CD14-positive monocyte (primary cell): ENCODE results near the gene TRDN. TPM values are rescaled to one million over a fixed set of nuclear protein-coding genes. Genes with fewer than 3 reads are reported as not detected.

Experiments used
- DNase-seq, 3 donors: peaks; one replicate each; pipeline ENCODE4 v3.0.0-alpha.2; 2011 to 2022
- H2AFZ ChIP-seq: 2 replicates; pipeline ENCODE4 v1.6.0; 2012; ENCODE audit warnings: mild to moderate bottlenecking, low read depth, low read length, inconsistent platforms; ENCODE audit not compliant: insufficient read depth, poor library complexity, severe bottlenecking
- H3K27ac ChIP-seq, 2 donors: 1 replicate in 1 of 2; 2 replicates in 1 of 2; pipeline ENCODE4 v1.5.1; 2012 to 2013; ENCODE audit warnings: low read length in 2 of 2, control low read depth in 1 of 2, inconsistent platforms in 1 of 2, low read depth in 1 of 2, mild to moderate bottlenecking in 1 of 2
- H3K27me3 ChIP-seq, 2 donors: one replicate each; pipeline versions ENCODE4 v1.6.0 to v1.6.1; 2011 to 2013; ENCODE audit warnings: low read length in 2 of 2; ENCODE audit not compliant: control insufficient read depth in 2 of 2, insufficient read depth in 2 of 2
- H3K36me3 ChIP-seq, 2 donors: replicated peaks in 1 of 2; 1 replicate in 1 of 2; 2 replicates in 1 of 2; pipeline versions ENCODE4 v1.5.1 to v1.6.1; 2012 to 2013; ENCODE audit warnings: low read length in 2 of 2, control low read depth in 1 of 2, inconsistent platforms in 1 of 2, mild to moderate bottlenecking in 1 of 2; ENCODE audit not compliant: insufficient read depth in 2 of 2, control insufficient read depth in 1 of 2
- H3K4me1 ChIP-seq, 2 donors: 1 replicate in 1 of 2; 2 replicates in 1 of 2; pipeline versions ENCODE4 v1.5.1 to v1.6.1; 2012 to 2013; ENCODE audit warnings: low read length in 2 of 2, control low read depth in 1 of 2, inconsistent platforms in 1 of 2, mild to moderate bottlenecking in 1 of 2, moderate library complexity in 1 of 2; ENCODE audit not compliant: insufficient read depth in 2 of 2, control insufficient read depth in 1 of 2
- H3K4me2 ChIP-seq: replicated peaks from 2 replicates; pipeline ENCODE3; 2012; ENCODE audit warnings: low read length, moderate library complexity, mild to moderate bottlenecking; ENCODE audit not compliant: poor library complexity, severe bottlenecking; ENCODE audit errors: extremely low read depth
- H3K4me3 ChIP-seq, 3 experiments: fragments of 200-600 bp in 1 of 3; sonication (generic) in 1 of 3; replicated peaks in 1 of 3; 1 replicate in 2 of 3; 2 replicates in 1 of 3; pipeline ENCODE4 v1.5.1; 2011 to 2013; ENCODE audit warnings: low read length in 3 of 3, mild to moderate bottlenecking in 3 of 3, control low read depth in 2 of 3, low read depth in 2 of 3, inconsistent platforms in 1 of 3, moderate library complexity in 1 of 3
- H3K79me2 ChIP-seq: 2 replicates; pipeline ENCODE4 v1.6.0; 2012; ENCODE audit warnings: mild to moderate bottlenecking, control low read depth, inconsistent platforms, low read length, moderate library complexity; ENCODE audit not compliant: insufficient read depth
- H3K9ac ChIP-seq: 2 replicates; pipeline ENCODE4 v1.6.0; 2017; ENCODE audit warnings: low read length, mild to moderate bottlenecking; ENCODE audit not compliant: insufficient read depth, poor library complexity, severe bottlenecking
- H3K9me3 ChIP-seq, 2 donors: replicated peaks in 1 of 2; 1 replicate in 1 of 2; 2 replicates in 1 of 2; pipeline versions ENCODE4 v1.5.1 to v1.6.1; 2012 to 2013; ENCODE audit warnings: low read length in 2 of 2, control low read depth in 1 of 2; ENCODE audit not compliant: control insufficient read depth in 1 of 2, insufficient read depth in 1 of 2
- H4K20me1 ChIP-seq: 2 replicates; pipeline ENCODE4 v1.6.0; 2012; ENCODE audit warnings: mild to moderate bottlenecking, low read length, control low read depth, moderate library complexity; ENCODE audit not compliant: insufficient read depth
- H3K27ac Mint-ChIP-seq, 7 donors: one replicate each; pipeline ENCODE4 v1.8.0; 2020; ENCODE audit warnings: mild to moderate bottlenecking in 7 of 7, mixed read lengths in 7 of 7, moderate library complexity in 6 of 7, inconsistent platforms in 2 of 7
- H3K27me3 Mint-ChIP-seq, 3 donors: one replicate each; pipeline ENCODE4 v1.8.0; 2021 to 2022; ENCODE audit warnings: low read depth in 3 of 3, mild to moderate bottlenecking in 3 of 3, mixed read lengths in 3 of 3, moderate library complexity in 3 of 3, inconsistent platforms in 1 of 3
- H3K36me3 Mint-ChIP-seq, 2 donors: one replicate each; pipeline ENCODE4 v1.8.0; 2020; ENCODE audit warnings: mixed read lengths in 2 of 2, inconsistent platforms in 1 of 2, mild to moderate bottlenecking in 1 of 2
- H3K4me1 Mint-ChIP-seq: one replicate; pipeline ENCODE4 v1.8.0; 2020; ENCODE audit warnings: mild to moderate bottlenecking, mixed read lengths
- H3K4me3 Mint-ChIP-seq, 2 donors: one replicate each; pipeline ENCODE4 v1.8.0; 2020; ENCODE audit warnings: mild to moderate bottlenecking in 2 of 2, mixed read lengths in 2 of 2, moderate library complexity in 1 of 2
- H3K9me3 Mint-ChIP-seq, 7 donors: one replicate each; pipeline ENCODE4 v1.8.0; 2020 to 2022; ENCODE audit warnings: mixed read lengths in 7 of 7, mild to moderate bottlenecking in 6 of 7, moderate library complexity in 6 of 7, inconsistent platforms in 2 of 7
- whole genome bisulfite sequencing: methylation state at CpG from one replicate; pipeline ENCODE4 v1.1.5; 2013; ENCODE audit warnings: missing lambda C conversion rate; ENCODE audit not compliant: insufficient coverage; 5-methylcytosine and 5-hydroxymethylcytosine counted together
- intact Hi-C, 2 donors: fragments of 100-400 bp; cut with micrococcal nuclease; formaldehyde crosslinking; loops; one replicate each; pipeline versions ENCODE4 v1.15.0 to v1.15.1; 2023
- polyA plus RNA-seq, 3 donors: library from polyadenylated mRNA; depleted of rRNA in 1 of 3; unstranded in 2 of 3; stranded (reverse) in 1 of 3; fragments of 300-500 nt in 2 of 3; fragments of >200 nt in 1 of 3; fragmentation: Illumina TruSeq in 2 of 3; gene quantifications; 1 replicate in 2 of 3; 2 replicates in 1 of 3; pipeline ENCODE4 v1.2.3, GENCODE V29; 2012 to 2021
- TF ChIP-seq, protein P1 (sequence below): fragments of 200-600 bp; IDR thresholded peaks from one replicate; pipeline ENCODE4 v1.8.0; 2022; ENCODE audit warnings: antibody characterized with exemption, mild to moderate bottlenecking

Gene TRDN
- polyA plus RNA-seq, 3 donors = not detected

DNA sequence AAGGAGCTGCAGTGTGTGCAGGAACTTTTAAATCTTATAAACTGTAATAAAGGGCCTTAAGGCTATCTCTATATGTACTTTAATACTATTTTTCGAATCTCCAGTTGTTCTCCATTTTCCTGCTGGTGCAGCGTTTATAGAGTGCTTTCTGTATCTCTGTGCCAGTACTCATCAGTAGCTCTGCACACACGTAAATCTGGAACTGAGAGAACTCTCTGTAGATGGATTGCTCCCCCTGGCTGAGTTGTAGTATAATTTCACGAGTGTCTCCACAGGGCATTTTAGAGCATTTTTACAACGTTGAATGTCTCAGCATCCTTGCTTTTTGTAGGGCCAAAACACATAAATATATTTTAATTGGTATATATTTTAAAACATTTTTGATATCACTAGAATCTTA is 256.5 kb downstream of the TRDN start:
- Mint-ChIP-seq H3K9me3 (no peaks in the 10 kb centered on the region), H3K36me3 (no peaks in the 10 kb centered on the region), H3K4me3 (no peak overlapping the region), H3K4me1 (no peaks in the 10 kb centered on the region), H3K27ac (no peak overlapping the region), H3K27me3 (peaks cover 0 to 2% (median 0%) of the 10 kb centered on the region in 3 donors)
- Histone ChIP-seq H3K9ac (no peak overlapping the region), H3K4me2 (no peak overlapping the region), H3K4me3 (no peak overlapping the region), H3K9me3 (no peaks in the 10 kb centered on the region), H2AFZ (no peak overlapping the region), H4K20me1 (no peaks in the 10 kb centered on the region), H3K27me3 (no peaks in the 10 kb centered on the region), H3K36me3 (no peaks in the 10 kb centered on the region), H3K79me2 (no peaks in the 10 kb centered on the region), H3K27ac (no peak overlapping the region), H3K4me1 (no peaks in the 10 kb centered on the region)
- intact Hi-C loops = no loop called here
- DNase-seq = no peak
- TF ChIP-seq, protein P1, sequence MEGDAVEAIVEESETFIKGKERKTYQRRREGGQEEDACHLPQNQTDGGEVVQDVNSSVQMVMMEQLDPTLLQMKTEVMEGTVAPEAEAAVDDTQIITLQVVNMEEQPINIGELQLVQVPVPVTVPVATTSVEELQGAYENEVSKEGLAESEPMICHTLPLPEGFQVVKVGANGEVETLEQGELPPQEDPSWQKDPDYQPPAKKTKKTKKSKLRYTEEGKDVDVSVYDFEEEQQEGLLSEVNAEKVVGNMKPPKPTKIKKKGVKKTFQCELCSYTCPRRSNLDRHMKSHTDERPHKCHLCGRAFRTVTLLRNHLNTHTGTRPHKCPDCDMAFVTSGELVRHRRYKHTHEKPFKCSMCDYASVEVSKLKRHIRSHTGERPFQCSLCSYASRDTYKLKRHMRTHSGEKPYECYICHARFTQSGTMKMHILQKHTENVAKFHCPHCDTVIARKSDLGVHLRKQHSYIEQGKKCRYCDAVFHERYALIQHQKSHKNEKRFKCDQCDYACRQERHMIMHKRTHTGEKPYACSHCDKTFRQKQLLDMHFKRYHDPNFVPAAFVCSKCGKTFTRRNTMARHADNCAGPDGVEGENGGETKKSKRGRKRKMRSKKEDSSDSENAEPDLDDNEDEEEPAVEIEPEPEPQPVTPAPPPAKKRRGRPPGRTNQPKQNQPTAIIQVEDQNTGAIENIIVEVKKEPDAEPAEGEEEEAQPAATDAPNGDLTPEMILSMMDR = no peak
- WGBS = 52% methylated on average over 3 of the region's 5 CpGs

GRCh38 chr6:123372737-123373136 is 264.0 kb downstream of the TRDN start:
- Histone ChIP-seq H3K9me3 (no peaks in the 10 kb centered on the region), H3K27me3 (no peaks in the 10 kb centered on the region), H3K9ac (no peak overlapping the region), H3K27ac (no peak overlapping the region), H3K4me3 (no peak overlapping the region), H4K20me1 (no peaks in the 10 kb centered on the region), H3K4me2 (no peak overlapping the region), H3K4me1 (no peaks in the 10 kb centered on the region), H3K36me3 (no peaks in the 10 kb centered on the region), H3K79me2 (no peaks in the 10 kb centered on the region), H2AFZ (no peak overlapping the region)
- intact Hi-C loops = no loop called here
- Mint-ChIP-seq H3K4me1 (no peaks in the 10 kb centered on the region), H3K27ac (no peak overlapping the region), H3K9me3 (peaks cover 0 to 2% (median 0%) of the 10 kb centered on the region in 7 donors), H3K27me3 (no peaks in the 10 kb centered on the region), H3K4me3 (no peak overlapping the region), H3K36me3 (no peaks in the 10 kb centered on the region)
- DNase-seq = no peak
- no CpG with 5 or more reads among the region's 2 CpGs for WGBS
- TF ChIP-seq, protein P1 = no peak
